Suprapubic skin (tissue), 4 donors: ENCODE data around the gene MYL11. TPM values are rescaled to one million over a fixed set of nuclear protein-coding genes. Genes with fewer than 3 reads are reported as not detected.
"Not testable (repeated sequence)": the region's sequence is repeated elsewhere in the genome, so short reads cannot be mapped to it uniquely, and the experiment has no call there.

Experiments
- DNase-seq, 2 donors: peaks; one replicate each; pipeline ENCODE4 v3.0.0-alpha.2; 2019; ENCODE audit warnings: low spot score in 2 of 2
- H3K27ac ChIP-seq: fragments of 200-600 bp; sonication (generic); one replicate; pipeline ENCODE4 v1.5.1; 2019
- H3K27me3 ChIP-seq: fragments of 200-600 bp; sonication (generic); one replicate; pipeline ENCODE4 v1.5.1; 2019
- H3K36me3 ChIP-seq: fragments of 200-600 bp; sonication (generic); one replicate; pipeline ENCODE4 v1.5.1; 2019
- H3K4me1 ChIP-seq: fragments of 200-600 bp; sonication (generic); one replicate; pipeline ENCODE4 v1.5.1; 2019
- H3K4me3 ChIP-seq: fragments of 200-600 bp; sonication (generic); one replicate; pipeline ENCODE4 v1.5.1; 2019; ENCODE audit warnings: mild to moderate bottlenecking
- H3K9me3 ChIP-seq: fragments of 200-600 bp; sonication (generic); one replicate; pipeline ENCODE4 v1.5.1; 2019
- EP300 ChIP-seq: sonication (generic); formaldehyde crosslinking; IDR thresholded peaks from one replicate; pipeline ENCODE4 v1.6.1; 2017; ENCODE audit warnings: antibody characterized with exemption
- POLR2A ChIP-seq, 2 donors: fragments of 450-650 bp; IDR thresholded peaks; one replicate each; pipeline ENCODE4 v1.6.1; 2017; ENCODE audit warnings: antibody characterized with exemption in 2 of 2, mild to moderate bottlenecking in 2 of 2, moderate library complexity in 2 of 2
- POLR2AphosphoS5 ChIP-seq, 3 donors: sonication (generic); formaldehyde crosslinking; IDR thresholded peaks; one replicate each; pipeline ENCODE4 v1.6.1; 2017; ENCODE audit warnings: antibody characterized with exemption in 3 of 3
- WGBS: methylation state at CpG from one replicate; pipeline ENCODE4 v1.1.5; 2018; 5-methylcytosine and 5-hydroxymethylcytosine counted together
- total RNA-seq, 4 donors: library from RNA; depleted of rRNA; stranded (reverse); fragments of >200 nt; gene quantifications; one replicate each; pipeline ENCODE4 v1.1.0, GENCODE V29; 2016
- TF ChIP-seq, protein P1 (sequence below), 2 donors: fragments of 200-600 bp in 1 of 2; fragments of 450-650 bp in 1 of 2; sonication (generic) in 1 of 2; IDR thresholded peaks; one replicate each; pipeline ENCODE4 v1.5.1; 2016 to 2019; ENCODE audit warnings: antibody characterized with exemption in 2 of 2, mild to moderate bottlenecking in 1 of 2, moderate library complexity in 1 of 2

The MYL11 gene
- total RNA-seq, 4 donors from 2014 or later, result not detected

DNA sequence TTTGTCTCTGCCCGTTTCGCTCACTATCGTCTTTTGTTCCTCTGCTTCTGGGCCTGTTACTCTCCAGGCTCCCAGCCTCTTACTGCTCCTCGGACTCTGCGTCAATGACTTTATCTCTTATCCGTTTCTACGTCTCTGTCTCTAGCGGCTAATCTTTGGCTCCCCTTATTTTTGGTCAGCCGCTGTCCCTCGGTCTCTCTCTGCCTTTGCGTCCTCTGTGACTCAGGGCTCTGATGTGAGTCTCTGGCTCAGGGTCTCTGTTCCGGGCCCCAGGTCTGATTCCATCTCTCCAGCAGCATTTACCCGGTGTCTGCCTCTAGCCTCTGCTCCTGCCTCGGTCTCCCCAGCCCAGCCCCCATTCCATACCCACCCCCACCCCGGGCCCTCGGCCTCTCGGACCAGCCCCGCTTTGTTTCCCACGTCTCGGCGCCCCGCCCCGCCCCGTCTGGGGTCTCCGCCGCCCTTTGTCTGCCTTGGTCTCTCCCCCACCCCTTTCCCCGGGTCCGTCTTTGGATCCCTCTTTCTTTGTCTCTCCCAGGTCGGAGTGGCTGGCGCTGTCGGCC, 20.1 kb downstream of the MYL11 start:
- peak overlapping the region; percentile 71 for H3K4me3 ChIP-seq
- DNase-seq, result no peak
- H3K9me3 ChIP-seq, result no peaks in the 10 kb centered on the region
- TF ChIP-seq POLR2A (IDR thresholded peaks at IDR 0.05) (no peak), POLR2AphosphoS5 (IDR thresholded peaks at IDR 0.05) (no peak), EP300 (no peak)
- TF ChIP-seq, protein P1, sequence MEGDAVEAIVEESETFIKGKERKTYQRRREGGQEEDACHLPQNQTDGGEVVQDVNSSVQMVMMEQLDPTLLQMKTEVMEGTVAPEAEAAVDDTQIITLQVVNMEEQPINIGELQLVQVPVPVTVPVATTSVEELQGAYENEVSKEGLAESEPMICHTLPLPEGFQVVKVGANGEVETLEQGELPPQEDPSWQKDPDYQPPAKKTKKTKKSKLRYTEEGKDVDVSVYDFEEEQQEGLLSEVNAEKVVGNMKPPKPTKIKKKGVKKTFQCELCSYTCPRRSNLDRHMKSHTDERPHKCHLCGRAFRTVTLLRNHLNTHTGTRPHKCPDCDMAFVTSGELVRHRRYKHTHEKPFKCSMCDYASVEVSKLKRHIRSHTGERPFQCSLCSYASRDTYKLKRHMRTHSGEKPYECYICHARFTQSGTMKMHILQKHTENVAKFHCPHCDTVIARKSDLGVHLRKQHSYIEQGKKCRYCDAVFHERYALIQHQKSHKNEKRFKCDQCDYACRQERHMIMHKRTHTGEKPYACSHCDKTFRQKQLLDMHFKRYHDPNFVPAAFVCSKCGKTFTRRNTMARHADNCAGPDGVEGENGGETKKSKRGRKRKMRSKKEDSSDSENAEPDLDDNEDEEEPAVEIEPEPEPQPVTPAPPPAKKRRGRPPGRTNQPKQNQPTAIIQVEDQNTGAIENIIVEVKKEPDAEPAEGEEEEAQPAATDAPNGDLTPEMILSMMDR (IDR thresholded peaks at IDR 0.05), result no peak
- H3K27ac ChIP-seq, result peak overlapping the region; percentile 68
- H3K27me3 ChIP-seq, result no peaks in the 10 kb centered on the region
- peaks cover 11% of the 10 kb centered on the region for H3K36me3 ChIP-seq
- peaks cover 27% of the 10 kb centered on the region for H3K4me1 ChIP-seq
- WGBS, result 11% methylated on average over 31 of the region's 31 CpGs

DNA sequence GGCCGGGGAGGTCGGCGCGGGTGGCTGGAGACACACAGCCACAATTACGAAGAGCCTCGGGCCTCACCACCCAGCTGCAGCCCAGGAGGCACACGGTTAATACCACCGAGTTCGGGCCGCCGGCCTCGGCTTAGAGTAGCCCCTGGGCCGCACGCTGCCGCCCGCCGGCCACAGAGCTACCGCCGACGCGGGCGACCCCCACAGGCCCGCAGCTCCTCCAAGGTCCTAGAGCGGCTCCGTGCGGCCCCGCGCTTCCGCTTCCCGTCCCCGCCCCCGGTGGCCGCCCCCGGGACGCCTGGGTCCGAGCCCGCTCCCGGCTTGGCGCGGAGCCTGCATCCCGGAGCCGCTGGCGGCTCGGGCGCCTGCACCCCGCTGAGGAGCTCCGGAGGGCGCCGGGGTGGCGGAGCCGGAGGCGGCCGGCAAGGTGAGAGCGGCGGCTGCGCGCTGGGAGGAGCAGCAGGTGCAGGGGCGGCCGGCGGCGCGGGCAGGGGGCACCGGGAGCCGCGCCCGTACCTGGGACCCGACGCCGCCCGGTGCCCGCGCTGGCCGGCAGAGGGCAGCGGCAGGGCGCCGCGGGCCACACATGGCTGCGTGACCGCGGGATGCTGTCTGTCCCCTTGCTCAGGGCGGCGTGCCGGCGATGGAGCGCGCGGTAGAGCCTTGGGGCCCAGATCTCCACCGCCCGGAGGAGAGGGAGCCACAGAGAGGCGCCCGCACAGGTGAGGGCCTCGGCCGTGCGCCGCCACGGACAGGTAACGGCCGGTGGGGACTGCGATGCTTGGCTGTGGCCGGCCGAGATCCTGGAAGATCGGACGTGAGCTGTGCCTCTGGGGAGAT, 20.8 kb downstream of the MYL11 start, which contains the start of gene ZNF48:
Gene ZNF48 (plus strand): TSS at position 266 of the 837 bp plus-strand sequence. CDS start 375 bp downstream, at position 641.
- 0% methylated on average over 18 of the region's 103 CpGs for WGBS
- peak; percentile 85 to 87 for DNase-seq
- H3K36me3 ChIP-seq, result peaks cover 11% of the 10 kb centered on the region

DNA sequence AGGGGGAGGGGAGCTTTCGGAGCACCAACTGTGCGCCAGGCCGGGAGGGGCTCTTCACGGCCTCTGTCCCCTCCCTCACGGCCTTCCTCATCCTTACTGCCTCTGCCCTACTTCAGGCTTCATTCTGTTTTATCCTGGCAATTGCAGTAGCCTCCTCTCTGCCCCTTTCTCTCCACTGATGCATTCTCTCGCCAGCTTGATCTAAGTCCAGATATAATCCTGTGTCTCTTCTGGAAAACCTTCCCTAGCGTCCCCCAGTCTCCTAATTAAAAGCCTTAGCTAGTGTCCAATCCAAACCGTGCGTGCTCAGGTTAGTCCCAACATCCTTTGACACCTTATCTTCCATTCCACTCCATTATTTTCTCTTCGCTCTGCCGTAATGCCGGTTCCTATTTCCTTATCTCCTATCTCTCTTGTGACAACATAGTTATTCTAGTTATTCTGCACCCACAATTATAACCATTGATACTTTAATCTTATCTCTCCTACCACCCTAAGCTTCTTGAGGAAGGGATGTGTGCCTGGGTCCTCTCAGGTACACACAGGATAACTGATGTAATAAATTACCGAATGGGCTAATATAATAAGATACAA, 21.5 kb downstream of the MYL11 start:
- H3K4me1 ChIP-seq, result peaks cover 38% of the 10 kb centered on the region

More for the DNA sequence above, 20.8 kb downstream of the MYL11 start, which contains the start of gene ZNF48:
- peaks cover 33% of the 10 kb centered on the region for H3K4me1 ChIP-seq
- H3K9me3 ChIP-seq, result no peaks in the 10 kb centered on the region
- peak within 1 kb of the TSS; percentile 68 for H3K27ac ChIP-seq
- TF ChIP-seq EP300, result no peak
- TF ChIP-seq POLR2A (IDR thresholded peaks at IDR 0.05), result peak in 1 of 2 donors; percentile 30
- TF ChIP-seq POLR2AphosphoS5 (IDR thresholded peaks at IDR 0.05), result peak in 1 of 3 donors; percentile 21
- TF ChIP-seq, protein P1 (IDR thresholded peaks at IDR 0.05), result peak in 1 of 2 donors; percentile 24
- peak within 1 kb of the TSS; percentile 71 for H3K4me3 ChIP-seq
- H3K27me3 ChIP-seq, result no peaks in the 10 kb centered on the region

DNA sequence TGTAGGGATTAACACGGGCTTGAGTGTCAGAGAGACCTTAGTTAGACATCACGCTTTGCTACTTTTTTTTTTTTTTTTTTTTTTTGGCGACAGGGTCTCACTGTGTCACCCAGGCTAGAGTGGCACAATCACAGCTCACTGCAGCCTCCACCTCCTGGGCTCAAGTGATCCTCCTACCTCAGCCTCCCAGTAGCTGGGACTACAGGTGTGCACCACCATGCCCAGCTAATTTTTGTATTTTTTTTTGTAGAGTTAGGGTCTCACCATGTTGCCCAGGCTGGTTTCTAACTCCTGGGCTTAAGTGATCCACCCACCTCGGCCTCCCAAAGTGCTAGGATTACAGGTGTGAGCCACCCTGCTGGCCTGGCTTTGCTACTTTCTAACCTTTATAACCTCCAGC, 22.0 kb downstream of the MYL11 start:
- H3K4me1 ChIP-seq, result peaks cover 41% of the 10 kb centered on the region
- H3K27ac ChIP-seq, H3K27me3 ChIP-seq, H3K4me3 ChIP-seq, DNase-seq, H3K9me3 ChIP-seq: not testable (repeated sequence)
- WGBS, result 71% methylated on average over 4 of the region's 4 CpGs
- H3K36me3 ChIP-seq, result peaks cover 11% of the 10 kb centered on the region

More for the DNA sequence above, 21.5 kb downstream of the MYL11 start:
- no peak for TF ChIP-seq POLR2A (IDR thresholded peaks at IDR 0.05)
- no peak for TF ChIP-seq EP300
- TF ChIP-seq, protein P1 (IDR thresholded peaks at IDR 0.05), result no peak
- no peak for TF ChIP-seq POLR2AphosphoS5 (IDR thresholded peaks at IDR 0.05)
- no peak for DNase-seq
- H3K4me3 ChIP-seq, result peak overlapping the region; percentile 71
- H3K9me3 ChIP-seq, result no peaks in the 10 kb centered on the region
- peaks cover 11% of the 10 kb centered on the region for H3K36me3 ChIP-seq
- 14% methylated on average over 13 of the region's 13 CpGs for WGBS
- H3K27ac ChIP-seq, result peak overlapping the region; percentile 68
- H3K27me3 ChIP-seq, result no peaks in the 10 kb centered on the region

DNA sequence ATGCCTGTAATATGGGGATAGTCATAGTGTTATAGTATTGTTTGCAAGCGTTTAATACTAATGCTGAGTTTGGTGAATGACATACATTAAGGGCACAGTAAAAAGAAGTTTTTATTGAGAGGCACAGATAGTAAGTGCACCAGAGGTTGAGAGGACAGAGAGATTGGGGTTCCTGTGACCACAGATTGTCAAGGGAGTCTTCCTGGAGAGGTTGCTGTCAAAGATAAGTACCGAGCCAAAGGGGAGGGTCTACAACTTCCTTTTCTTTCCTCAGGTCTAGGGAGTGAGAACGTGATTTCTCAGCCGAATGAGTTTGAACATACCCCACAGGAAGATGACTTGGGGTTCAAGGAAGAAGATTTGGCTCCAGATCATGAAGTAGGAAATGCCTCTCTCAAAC, 22.5 kb downstream of the MYL11 start:
- Histone ChIP-seq H3K9me3 (no peaks in the 10 kb centered on the region), H3K4me1 (peaks cover 41% of the 10 kb centered on the region), H3K4me3 (no peak overlapping the region), H3K27me3 (no peaks in the 10 kb centered on the region), H3K36me3 (peaks cover 11% of the 10 kb centered on the region), H3K27ac (no peak overlapping the region)
- DNase-seq, result no peak
- TF ChIP-seq POLR2A (IDR thresholded peaks at IDR 0.05), result no peak
- no peak for TF ChIP-seq EP300
- no peak for TF ChIP-seq POLR2AphosphoS5 (IDR thresholded peaks at IDR 0.05)
- TF ChIP-seq, protein P1 (IDR thresholded peaks at IDR 0.05), result no peak
- 78% methylated on average over 4 of the region's 4 CpGs for WGBS
